ENCODE results near the gene IKZF2.

DNA sequence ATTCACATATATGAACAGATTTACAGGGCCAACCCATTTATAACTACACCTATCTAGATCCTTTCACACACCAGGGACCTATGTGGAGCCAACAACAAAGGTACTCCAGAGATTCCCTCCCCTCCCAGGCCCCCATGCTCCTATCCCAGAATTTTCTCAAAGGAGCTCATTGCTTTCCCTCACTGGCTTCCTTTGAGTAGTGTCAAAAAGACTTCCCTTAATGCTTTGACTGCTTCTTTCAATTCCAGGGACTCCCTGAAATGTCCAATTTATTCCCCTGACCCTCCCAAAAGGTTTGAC is 46.6 kb downstream of the IKZF2 start:
- TF ChIP-seq POLR2A (IDR thresholded peaks at IDR 0.05): no peak
- TF ChIP-seq, protein P1, sequence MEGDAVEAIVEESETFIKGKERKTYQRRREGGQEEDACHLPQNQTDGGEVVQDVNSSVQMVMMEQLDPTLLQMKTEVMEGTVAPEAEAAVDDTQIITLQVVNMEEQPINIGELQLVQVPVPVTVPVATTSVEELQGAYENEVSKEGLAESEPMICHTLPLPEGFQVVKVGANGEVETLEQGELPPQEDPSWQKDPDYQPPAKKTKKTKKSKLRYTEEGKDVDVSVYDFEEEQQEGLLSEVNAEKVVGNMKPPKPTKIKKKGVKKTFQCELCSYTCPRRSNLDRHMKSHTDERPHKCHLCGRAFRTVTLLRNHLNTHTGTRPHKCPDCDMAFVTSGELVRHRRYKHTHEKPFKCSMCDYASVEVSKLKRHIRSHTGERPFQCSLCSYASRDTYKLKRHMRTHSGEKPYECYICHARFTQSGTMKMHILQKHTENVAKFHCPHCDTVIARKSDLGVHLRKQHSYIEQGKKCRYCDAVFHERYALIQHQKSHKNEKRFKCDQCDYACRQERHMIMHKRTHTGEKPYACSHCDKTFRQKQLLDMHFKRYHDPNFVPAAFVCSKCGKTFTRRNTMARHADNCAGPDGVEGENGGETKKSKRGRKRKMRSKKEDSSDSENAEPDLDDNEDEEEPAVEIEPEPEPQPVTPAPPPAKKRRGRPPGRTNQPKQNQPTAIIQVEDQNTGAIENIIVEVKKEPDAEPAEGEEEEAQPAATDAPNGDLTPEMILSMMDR (IDR thresholded peaks at IDR 0.05): no peak
